ENCODE measurements around the gene BCL2. TPM values are rescaled to one million over a fixed set of nuclear protein-coding genes. Genes with fewer than 3 reads are reported as not detected.
A peak's percentile ranks its signal among the peaks of the same experiment; 100 is the strongest.

The BCL2 gene
- total RNA-seq, 1 donor from 2014 or later, result 47.3 TPM

DNA sequence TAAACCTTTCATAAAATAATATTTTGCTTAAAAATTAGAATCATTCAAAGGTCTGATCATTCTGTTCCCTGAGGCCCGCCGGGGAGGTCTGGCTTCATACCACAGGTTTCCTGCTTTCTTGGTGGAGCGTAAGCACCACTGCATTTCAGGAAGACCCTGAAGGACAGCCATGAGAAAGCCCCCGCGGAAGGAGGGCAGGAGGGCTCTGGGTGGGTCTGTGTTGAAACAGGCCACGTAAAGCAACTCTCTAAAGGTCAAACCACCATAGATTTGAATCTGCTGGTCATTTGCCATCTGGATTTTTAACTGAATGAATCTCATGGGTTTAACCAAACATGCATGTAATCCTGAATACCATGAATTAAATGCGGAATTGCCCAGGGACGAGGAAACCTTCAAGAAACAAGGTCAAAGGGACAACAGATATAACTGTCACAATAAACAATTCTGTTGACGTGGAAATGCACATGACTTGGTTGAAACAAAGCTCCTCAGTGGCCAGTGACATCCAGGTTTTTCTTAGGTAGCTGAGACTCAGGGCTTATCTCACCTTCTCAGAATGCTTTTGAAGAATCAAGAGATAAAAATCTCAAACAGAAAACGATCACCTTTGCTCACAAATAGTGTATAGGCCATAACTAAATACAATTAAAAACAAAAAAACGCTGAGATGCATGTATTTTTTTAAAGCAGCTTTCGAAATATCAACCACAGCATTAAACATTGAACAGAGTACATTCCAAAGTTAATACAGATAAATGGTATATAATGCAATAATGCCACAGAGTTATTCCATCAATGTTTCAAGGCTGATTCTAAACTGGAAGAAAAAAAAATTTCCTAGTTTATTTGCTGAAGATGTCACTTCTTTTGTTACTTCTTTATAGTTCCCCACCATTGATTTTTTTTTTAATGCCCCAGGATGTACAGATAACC lies 193.2 kb downstream of the BCL2 start:
- ATAC-seq (no peak), DNase-seq (ENCODE audit: low spot score) (no peak)
- intact Hi-C loops (cut with DNase I), result no loop called here

GRCh38 chr18:63120620-63121019 lies 198.9 kb downstream of the BCL2 start:
- ATAC-seq (peak; percentile 37), DNase-seq (ENCODE audit: low spot score) (no peak)
- intact Hi-C loops (cut with DNase I), result no loop called here

- ATAC-seq (peak; percentile 70), DNase-seq (ENCODE audit: low spot score) (no peak)
- intact Hi-C loops (cut with DNase I), result no loop called here
These were observed 199.9 kb downstream of the BCL2 start for GRCh38 chr18:63119647-63120046.

GRCh38 chr18:63113899-63114565 lies 205.5 kb downstream of the BCL2 start:
- intact Hi-C loops (cut with DNase I), result no loop called here
- ATAC-seq (no peak), DNase-seq (ENCODE audit: low spot score) (no peak)

- DNase-seq (ENCODE audit: low spot score) (no peak), ATAC-seq (no peak)
- intact Hi-C loops (cut with DNase I), result no loop called here
These were observed 206.9 kb downstream of the BCL2 start for GRCh38 chr18:63112706-63113105.

- intact Hi-C loops (cut with DNase I), result no loop called here
- ATAC-seq, result no peak
- no peak for DNase-seq (ENCODE audit: low spot score)
These were observed 207.7 kb downstream of the BCL2 start for GRCh38 chr18:63111671-63112402.

DNA sequence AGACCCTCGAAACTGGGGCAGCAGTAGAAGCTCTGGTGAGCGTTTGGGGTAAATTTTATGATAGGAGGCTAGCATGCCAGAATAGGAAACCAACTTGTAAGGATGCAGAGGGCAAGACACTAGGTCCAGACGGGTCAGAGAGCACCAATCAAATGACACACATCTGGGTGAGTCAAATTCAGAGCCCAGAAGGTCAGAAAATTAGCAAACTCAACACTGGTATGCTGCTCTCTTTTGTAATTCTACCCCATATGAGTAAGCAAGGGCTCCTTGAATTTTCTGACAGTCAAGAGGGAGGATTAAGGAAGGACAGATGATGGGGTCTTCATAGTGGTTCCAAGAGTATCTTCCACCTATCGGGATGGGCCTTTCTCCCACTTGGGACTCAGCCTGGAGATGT lies 209.8 kb downstream of the BCL2 start:
- no peak for ATAC-seq
- intact Hi-C loops (cut with DNase I), result no loop called here
- no peak for DNase-seq (ENCODE audit: low spot score)

GRCh38 chr18:63109022-63109421 lies 210.5 kb downstream of the BCL2 start:
- intact Hi-C loops (cut with DNase I), result no loop called here
- DNase-seq (ENCODE audit: low spot score), result no peak
- no peak for ATAC-seq

DNA sequence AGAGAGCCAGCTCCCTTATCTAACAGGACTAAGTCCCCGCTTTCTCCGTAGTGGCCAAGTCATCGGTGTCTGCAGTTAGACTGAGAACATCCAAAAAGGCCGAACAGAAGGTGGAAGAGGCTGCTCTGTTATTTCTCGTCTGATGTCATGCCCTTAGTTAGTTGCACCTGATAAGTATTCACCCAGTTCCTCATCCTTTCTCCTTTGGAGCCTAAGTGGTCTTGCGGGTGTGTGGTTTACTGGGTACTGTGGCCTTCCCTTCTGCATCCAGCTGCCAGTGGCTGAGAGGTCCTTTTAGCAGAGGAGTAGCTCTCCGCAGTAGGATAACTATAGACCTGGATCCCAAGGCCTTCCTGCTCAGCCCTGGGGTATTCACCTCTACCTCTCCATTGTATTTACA lies 211.6 kb downstream of the BCL2 start:
- DNase-seq (ENCODE audit: low spot score) (no peak), ATAC-seq (no peak)
- intact Hi-C loops (cut with DNase I), result no loop called here

DNA sequence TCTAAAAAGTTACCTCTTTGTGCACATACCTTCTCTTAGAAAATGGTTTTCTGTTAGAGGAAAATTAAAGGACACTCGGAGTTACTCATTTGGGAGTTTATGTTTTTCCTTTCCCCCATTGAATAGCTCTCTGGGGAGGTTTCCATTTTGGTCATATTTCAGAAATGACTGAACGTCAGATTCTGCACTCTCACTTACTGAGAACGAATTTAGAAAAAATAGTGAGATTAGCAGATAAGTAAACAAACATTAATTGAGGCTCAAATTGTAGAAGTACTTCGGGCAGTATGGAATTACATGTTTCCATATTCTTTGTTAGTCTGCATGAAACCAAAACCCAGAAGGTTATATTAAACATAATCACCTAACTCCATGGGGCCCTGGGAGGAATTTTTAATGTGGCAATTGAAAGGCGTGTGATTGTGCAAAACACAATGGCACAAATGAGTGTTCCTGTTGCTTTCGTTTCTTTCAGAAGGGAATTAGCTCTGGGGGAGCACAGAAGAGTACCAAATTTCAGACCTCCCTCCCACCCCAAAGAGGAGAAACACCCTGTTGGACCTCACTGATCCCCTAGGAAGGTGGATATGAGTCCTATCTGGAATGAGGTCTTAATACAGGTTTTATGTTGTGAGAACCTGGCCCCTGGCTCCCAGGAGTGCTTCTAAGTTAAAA lies 212.3 kb downstream of the BCL2 start:
- intact Hi-C loops (cut with DNase I), result no loop called here
- ATAC-seq (no peak), DNase-seq (ENCODE audit: low spot score) (no peak)

DNA sequence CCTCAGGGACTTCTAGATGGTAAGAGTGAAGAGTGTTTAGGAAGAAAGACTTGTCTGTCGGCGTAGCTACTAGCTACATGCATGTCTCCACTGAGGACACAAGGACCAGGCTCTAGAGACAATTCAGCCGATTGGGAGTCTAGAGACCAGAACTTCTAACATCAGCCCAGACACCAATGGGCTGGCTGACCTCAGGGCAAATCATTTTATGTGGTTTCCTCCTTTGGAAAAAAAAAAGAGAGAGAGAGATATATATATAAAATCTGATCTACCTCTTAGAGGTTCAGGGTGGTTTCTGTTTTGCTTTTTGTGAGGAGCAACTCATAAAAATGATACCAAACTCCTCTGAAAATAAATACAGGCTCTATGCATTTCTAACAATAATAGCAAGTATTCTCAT lies 212.8 kb downstream of the BCL2 start:
- intact Hi-C loops (cut with DNase I), result no loop called here
- DNase-seq (ENCODE audit: low spot score), result no peak
- no peak for ATAC-seq

DNA sequence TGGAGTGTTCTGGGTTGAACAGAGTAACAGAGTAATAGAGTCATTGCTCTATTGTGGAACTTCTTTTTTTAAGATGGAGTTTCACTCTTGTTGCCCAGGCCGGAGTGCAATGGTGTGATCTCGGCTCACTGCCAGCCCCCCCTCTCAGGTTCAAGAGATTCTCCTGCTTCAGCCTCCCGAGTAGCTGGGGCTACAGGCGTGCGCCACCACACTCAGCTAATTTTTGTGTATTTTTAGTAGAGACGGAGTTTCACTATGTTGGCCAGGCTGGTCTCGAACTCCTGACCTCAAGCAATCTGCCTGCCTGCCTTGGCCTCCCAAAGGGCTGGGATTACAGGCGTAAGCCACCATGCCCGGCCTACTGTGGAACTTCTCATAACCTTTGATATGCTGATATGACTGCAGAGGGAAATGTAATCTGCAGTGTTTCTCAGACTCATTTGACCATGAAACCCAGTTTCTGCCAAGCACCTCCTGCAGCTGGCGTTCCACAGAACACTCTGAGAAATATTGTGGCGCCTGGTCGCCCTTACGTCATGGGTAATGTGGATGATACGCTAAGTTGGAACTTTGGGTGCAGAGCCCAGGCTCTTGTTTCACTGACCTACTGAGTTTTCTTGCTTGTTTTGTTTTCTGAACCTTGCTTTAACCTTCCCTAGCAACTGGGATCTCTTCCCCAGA lies 213.8 kb downstream of the BCL2 start:
- DNase-seq (ENCODE audit: low spot score) (no peak), ATAC-seq (no peak)
- intact Hi-C loops (cut with DNase I), result no loop called here

- ATAC-seq, result no peak
- DNase-seq (ENCODE audit: low spot score), result no peak
- intact Hi-C loops (cut with DNase I), result no loop called here
These were observed 214.7 kb downstream of the BCL2 start for GRCh38 chr18:63104868-63105267.

DNA sequence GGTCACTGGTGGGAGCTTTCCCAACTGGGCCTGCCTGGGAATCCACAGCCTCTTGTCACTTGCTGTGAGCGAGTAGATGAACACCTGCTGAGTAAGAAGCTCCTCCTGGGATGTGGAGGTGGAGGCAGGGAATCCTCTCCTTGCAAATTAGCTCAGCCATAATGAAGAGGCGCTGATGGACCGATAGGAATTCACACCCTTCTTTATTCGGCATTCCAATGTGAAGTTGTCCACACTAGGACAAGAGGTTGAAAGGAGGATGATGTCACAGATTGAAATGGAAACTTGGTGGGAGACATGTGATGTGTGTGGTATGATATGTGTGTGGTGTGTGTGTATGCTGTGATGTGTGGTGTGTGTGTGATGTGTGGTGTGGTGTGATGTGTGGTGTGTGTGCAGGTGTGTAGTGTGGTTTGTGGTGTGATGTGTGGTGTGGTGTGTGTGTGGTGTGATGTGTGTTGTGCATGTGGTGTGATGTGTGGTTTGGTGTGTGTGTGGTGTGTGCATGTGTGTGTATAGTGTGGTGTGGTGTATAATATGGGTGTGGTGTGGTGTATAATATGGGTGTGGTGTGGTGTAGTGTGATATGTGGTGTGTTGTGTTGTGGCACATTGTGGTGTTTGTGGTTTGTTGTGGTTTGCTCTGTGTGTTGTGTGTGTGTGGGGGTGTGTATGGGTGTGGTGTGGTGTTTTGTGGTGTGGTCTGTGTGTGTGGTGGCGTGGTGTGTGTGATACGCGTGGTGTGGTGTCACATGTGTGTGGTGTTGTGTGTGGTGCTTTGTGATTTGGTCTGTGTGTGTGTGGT lies 216.4 kb downstream of the BCL2 start:
- DNase-seq (ENCODE audit: low spot score), result no peak
- no peak for ATAC-seq
- intact Hi-C loops (cut with DNase I), result no loop called here

DNA sequence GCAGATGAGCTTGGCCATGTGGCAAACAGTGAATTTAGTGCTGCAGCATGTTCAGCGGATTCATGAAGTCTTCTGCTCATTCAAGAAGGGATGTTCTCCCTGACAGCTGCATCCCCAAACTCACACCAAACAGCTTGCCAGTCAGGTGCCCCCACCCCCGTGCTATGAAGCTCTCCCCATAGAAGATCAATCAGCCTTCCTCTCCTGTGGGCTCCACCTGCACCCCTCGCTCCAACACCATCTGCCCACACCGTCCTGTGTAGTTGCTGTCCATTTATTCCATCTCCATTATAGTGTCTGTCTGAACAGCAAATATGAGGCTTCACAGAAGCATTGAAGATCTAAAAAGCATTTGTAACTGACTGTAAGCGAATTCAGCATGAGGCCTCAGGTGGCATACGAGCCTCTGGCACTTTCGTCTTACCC lies 218.9 kb downstream of the BCL2 start:
- ATAC-seq, result no peak
- DNase-seq (ENCODE audit: low spot score), result no peak
- intact Hi-C loops (cut with DNase I), result no loop called here

GRCh38 chr18:63099848-63100629 lies 219.5 kb downstream of the BCL2 start:
- intact Hi-C loops (cut with DNase I), result no loop called here
- DNase-seq (ENCODE audit: low spot score), result no peak
- ATAC-seq, result peak; percentile 25

All from sciatic nerve (tissue), 2 donors.